Kidney capillary endothelial cell (primary cell): Measurements from ENCODE around the gene ATP8B1.

ENCODE experiments used
- DNase-seq: peaks from one replicate; pipeline ENCODE4 v3.0.0-alpha.2; 2018; ENCODE audit warnings: low spot score

Gene ATP8B1

DNA sequence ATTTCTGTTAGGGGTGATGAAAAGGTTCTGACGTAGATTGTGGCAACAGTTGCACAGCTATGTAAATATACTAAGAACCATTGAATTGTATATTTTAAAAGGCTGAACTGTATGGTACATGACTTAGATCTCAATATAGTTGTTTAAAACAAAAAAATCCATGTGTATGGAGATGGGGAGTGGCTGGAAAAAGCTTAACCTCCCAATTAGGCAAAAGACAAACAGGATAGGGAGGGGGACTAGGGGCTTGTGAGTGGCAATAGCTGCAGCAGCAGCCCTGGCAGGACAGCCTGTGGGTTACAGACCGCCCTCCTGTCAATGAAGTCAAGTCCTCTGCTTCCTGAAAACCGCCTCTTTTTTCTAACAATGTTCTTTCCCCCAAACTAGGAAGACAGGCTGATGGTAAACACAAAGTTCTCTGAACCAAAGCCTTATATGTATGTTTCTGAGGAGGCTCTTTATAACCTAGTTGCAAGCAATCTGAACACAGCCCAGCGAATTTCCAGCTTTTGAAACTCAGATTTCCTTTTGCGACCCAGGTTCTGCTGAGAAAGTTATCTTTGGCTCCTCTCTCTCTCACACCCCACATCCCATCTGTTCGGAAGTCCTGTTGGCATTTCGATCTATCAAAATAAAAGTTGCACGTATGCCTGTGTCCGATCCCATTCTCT, 10.3 kb downstream of the ATP8B1 start:
- no peak for DNase-seq

DNA sequence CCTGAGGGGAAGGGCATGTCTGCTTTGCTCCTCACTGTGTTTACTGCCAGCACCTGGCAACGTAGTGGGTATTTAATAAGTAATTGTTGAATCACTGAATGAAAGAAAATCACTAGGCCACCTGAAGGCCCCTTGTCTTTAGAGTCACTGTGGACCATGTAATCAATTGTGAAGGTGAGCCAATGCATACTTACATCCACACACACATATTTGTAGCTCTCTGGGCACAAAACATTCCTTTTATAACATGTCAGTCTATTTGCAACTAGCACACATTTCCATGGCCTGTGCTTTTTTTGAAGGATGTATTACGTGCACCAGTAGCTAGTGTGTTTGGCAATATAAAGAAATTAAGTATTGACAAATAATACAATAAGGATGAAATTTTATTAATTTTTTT, 11.2 kb downstream of the ATP8B1 start:
- no peak for DNase-seq

DNA sequence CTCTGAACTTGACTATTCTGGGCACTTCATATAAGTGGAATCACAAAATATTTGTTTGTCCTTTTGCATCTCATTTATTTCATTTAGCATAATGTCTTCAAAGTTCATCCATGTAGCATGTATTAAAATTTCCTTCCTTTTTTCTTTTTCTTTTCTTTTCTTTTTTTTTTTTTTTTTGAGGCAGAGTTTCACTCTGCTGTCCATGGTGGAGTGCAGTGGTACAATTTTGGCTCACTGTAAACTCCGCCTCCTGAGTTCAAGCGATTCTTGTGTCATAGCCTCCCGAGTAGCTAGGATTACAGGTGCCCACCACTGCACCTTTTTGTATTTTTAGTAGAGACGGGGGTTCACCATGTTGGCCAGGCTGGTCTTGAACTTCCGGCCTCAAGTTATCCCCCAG, 11.9 kb downstream of the ATP8B1 start:
- DNase-seq: no peak

- DNase-seq: no peak
Observed at GRCh38 chr18:57790316-57790715, 12.8 kb downstream of the ATP8B1 start.

DNA sequence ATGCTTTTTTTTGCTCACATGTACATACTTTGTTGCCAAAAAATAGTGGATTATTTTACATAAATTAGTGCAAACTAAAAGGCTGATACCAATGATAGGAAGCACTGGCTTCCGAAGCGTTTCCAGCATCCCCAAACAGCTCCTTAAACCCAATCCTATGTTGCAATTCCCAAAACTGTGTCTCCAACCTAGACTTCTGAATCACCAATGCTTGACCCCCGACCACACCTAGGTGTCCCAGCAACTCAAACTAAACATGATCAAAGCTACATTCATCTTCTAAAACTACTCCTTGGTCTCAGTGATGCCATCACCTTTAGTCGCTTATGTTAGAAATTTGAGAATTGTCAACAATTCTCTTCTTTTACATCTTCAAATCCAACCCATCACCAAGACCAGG, 13.4 kb downstream of the ATP8B1 start:
- no peak for DNase-seq

GRCh38 chr18:57789090-57789489, 14.0 kb downstream of the ATP8B1 start:
- no peak for DNase-seq

- DNase-seq: no peak
Observed at GRCh38 chr18:57787068-57787685, 15.9 kb downstream of the ATP8B1 start.

GRCh38 chr18:57785751-57786437, 17.2 kb downstream of the ATP8B1 start:
- DNase-seq: no peak

- no peak for DNase-seq
Observed at GRCh38 chr18:57784801-57785114, 18.4 kb downstream of the ATP8B1 start.

DNA sequence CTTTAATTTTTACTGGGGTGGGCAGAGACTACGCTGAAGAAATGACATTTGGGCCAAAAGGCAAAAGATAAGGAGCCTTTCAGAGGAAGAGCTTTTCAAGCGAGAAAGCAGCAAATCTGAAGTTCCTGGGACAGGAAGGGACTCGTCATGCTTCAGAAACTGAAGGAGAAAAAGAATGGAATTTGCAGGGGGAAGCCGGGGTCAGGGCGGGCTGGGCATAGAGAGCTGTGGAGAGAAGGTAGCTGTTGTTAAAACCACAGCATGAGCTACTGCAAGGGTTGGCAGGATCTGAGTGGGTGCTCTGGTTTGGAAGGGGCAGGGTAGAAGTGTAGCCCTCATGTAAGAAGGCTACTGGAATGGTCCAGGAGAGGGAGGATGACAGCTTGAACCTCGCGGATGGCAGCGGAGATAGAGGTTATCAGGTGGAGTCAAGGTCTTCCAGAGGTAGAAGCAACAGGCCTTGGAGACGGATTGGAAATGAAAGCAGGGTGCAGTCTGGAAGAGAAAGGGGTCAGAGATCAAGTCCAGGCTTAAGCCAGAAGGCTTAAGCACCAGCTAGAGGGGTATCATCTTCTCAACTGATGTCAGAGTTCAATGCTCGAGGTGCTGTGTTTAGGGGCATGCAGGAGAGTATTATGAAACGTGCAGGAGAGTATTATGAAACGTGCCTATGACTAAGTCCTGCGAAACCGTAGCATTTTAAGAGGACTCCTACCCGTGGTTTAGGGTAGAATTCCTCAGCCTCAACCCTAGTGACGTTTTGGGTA, 18.9 kb downstream of the ATP8B1 start:
- DNase-seq: peak; percentile 62

- no peak for DNase-seq
Observed at GRCh38 chr18:57782049-57782448, 21.1 kb downstream of the ATP8B1 start.

DNA sequence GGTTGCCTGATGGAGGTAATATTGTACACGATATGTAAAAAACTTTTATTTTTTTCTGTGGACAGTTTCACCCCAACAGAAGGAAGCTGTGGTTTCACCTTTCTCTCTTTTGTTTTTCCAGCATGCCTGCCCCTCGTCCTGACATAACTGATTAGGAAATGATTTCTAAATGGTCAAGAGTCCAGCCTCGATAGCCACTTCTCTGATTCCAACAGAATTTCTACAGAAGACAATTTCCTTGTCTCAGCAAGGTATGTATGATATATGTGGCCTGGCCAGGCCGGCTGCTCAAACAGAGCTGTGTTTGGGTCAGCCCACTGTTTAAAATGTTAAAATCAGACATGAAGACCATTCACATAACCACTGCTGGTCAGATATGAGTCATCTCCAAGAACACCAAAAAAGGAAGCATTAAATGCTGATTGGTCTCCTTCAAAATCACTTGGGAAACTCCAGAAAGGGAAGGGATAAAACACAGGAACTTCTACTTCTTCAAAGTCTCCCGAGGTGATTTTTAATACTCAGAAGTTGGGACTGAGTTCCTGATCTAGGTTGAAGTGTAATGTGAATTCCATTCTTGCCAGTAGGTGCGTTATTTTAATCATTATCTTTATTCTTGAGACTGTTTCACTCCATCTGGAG, 22.3 kb downstream of the ATP8B1 start:
- peak; percentile 82 for DNase-seq

- no peak for DNase-seq
Observed at GRCh38 chr18:57780318-57780705, 22.8 kb downstream of the ATP8B1 start.

DNA sequence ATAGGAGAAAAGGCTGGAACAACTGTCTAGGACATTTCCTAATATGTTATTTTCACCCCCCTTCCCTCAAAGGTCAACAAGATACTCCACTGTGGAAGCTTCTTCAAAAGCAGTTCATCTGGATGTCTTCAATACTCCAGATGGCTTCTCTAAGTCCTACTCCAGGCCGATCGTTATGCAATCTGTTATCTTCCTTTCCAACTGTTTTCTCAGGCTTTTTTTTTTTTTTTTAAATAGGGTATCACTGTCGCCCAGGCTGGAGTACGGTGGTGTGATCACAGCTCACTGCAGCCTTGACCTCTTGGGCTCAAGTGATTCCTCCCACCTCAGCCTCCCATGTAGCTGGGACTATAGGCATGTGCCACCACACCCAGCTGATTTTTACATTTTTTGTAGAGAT, 26.3 kb downstream of the ATP8B1 start:
- DNase-seq: no peak

DNA sequence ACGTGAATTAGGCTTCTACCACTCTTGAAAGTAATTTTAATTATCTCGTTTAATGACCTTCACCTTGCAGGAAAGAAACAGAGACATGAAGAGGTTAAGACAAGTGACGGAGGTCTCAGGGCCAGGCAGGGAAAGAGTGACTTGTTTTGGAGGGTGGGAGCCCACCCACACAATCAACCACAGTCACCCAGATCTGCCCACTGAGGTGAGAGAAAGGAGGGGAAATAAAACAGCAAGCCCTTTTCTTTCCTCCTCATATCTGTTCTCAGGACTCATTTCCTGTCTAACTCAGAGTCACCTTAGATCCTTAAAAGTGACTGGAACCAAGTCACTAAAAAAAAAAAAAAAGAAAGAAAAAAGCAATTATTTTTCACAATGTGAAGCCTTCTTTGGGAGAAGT, 26.8 kb downstream of the ATP8B1 start:
- DNase-seq: no peak

- no peak for DNase-seq
Observed at GRCh38 chr18:57775937-57776336, 27.2 kb downstream of the ATP8B1 start.

DNA sequence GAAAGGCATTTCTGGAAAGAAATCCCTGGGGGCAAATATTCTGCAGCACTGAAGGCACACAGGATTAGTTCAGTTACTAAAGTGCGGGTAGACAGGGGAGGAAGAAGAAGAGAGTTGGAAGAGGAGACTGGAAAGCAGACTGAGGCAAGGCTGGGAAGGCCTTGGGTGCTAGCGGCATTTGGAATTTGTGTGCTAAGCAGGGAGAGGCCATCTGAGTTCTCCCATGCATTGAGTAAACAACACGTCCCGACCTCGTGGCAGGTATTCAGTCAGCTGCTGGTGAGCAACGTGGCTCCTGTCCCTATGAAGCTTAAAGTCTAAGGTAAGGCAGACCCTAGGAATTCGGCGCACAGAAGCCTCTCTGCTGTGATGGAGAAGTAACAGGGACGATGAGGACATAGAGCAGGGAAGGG, 30.7 kb downstream of the ATP8B1 start:
- no peak for DNase-seq

GRCh38 chr18:57771626-57772025, 31.5 kb downstream of the ATP8B1 start:
- no peak for DNase-seq

GRCh38 chr18:57771193-57771592, 31.9 kb downstream of the ATP8B1 start:
- no peak for DNase-seq

GRCh38 chr18:57768537-57769326, 34.4 kb downstream of the ATP8B1 start:
- DNase-seq: no peak

GRCh38 chr18:57767259-57768050, 35.7 kb downstream of the ATP8B1 start:
- no peak for DNase-seq
